Tibial nerve (tissue), 4 donors: ENCODE measurements around the gene ARHGEF28. TPM values are rescaled to one million over a fixed set of nuclear protein-coding genes. Genes with fewer than 3 reads are reported as not detected.

ENCODE experiments used
- DNase-seq, 2 donors: peaks; one replicate each; pipeline ENCODE4 v3.0.0-alpha.2; 2019; ENCODE audit warnings: low spot score in 2 of 2
- H3K27ac ChIP-seq, 4 donors: fragments of 200-600 bp; sonication (generic) in 3 of 4; one replicate each; pipeline ENCODE4 v1.5.1; 2017 to 2019; ENCODE audit warnings: mild to moderate bottlenecking in 1 of 4
- H3K27me3 ChIP-seq, 2 donors: fragments of 200-600 bp; sonication (generic) in 1 of 2; one replicate each; pipeline versions ENCODE4 v1.5.1 to v1.6.0; 2017 to 2019
- H3K36me3 ChIP-seq, 3 donors: fragments of 200-600 bp; sonication (generic); one replicate each; pipeline ENCODE4 v1.5.1; 2018 to 2019
- H3K4me1 ChIP-seq, 4 donors: fragments of 200-600 bp; sonication (generic) in 3 of 4; one replicate each; pipeline ENCODE4 v1.5.1; 2017 to 2019
- H3K4me3 ChIP-seq, 4 donors: fragments of 200-600 bp; sonication (generic) in 3 of 4; one replicate each; pipeline ENCODE4 v1.5.1; 2017 to 2019; ENCODE audit warnings: mild to moderate bottlenecking in 1 of 4, moderate library complexity in 1 of 4
- H3K9me3 ChIP-seq, 4 donors: fragments of 200-600 bp; sonication (generic) in 3 of 4; one replicate each; pipeline ENCODE4 v1.5.1; 2017 to 2019
- EP300 ChIP-seq, 2 donors: sonication (generic); formaldehyde crosslinking; IDR thresholded peaks; one replicate each; pipeline ENCODE4 v1.6.1; 2017; ENCODE audit warnings: antibody characterized with exemption in 2 of 2, mild to moderate bottlenecking in 1 of 2
- POLR2A ChIP-seq, 2 donors: fragments of 450-650 bp; IDR thresholded peaks; one replicate each; pipeline ENCODE4 v1.6.1; 2017; ENCODE audit warnings: antibody characterized with exemption in 2 of 2, mild to moderate bottlenecking in 2 of 2, moderate library complexity in 2 of 2
- WGBS, 2 donors: methylation state at CpG; one replicate each; pipeline ENCODE4 v1.1.5; 2018; 5-methylcytosine and 5-hydroxymethylcytosine counted together
- total RNA-seq, 4 donors: library from RNA; depleted of rRNA; stranded (reverse); fragments of >200 nt; gene quantifications; one replicate each; pipeline ENCODE4 v1.1.0, GENCODE V29; 2016
- TF ChIP-seq, protein P1 (sequence below), 5 experiments: fragments of 200-600 bp in 3 of 5; fragments of 450-650 bp in 2 of 5; sonication (generic) in 3 of 5; IDR thresholded peaks; one replicate each; pipeline ENCODE4 v1.5.1; 2016 to 2019; ENCODE audit warnings: antibody characterized with exemption in 5 of 5, mild to moderate bottlenecking in 3 of 5, moderate library complexity in 2 of 5

Gene ARHGEF28
- total RNA-seq, 4 donors from 2014 or later = 66.0 to 83.9 (median 72.5) TPM

DNA sequence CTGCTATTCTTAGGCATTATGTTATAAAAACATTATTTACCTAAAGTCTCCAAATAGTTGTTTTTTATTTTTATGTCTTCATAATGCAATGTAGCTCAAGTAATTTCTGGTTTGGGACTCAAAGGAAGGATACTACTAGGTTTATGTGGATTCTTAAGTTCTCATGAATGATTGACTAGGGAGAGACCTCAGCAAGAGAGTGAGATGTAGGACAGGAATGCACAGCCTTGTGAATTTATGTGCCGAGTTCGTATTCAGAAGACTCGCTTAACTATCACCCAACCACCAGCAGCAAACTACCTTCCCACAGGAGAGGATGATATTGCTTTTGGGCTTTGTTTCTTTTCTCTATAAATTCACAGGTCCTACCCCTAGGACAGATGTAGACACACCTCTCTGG is 282.9 kb downstream of the ARHGEF28 start:
- Histone ChIP-seq H3K27me3 (no peaks in the 10 kb centered on the region), H3K4me3 (no peak overlapping the region), H3K9me3 (no peaks in the 10 kb centered on the region), H3K4me1 (no peaks in the 10 kb centered on the region), H3K36me3 (peaks cover 0 to 59% (median 3%) of the 10 kb centered on the region in 3 donors), H3K27ac (no peak overlapping the region)
- TF ChIP-seq POLR2A (IDR thresholded peaks at IDR 0.05) = no peak
- TF ChIP-seq, protein P1, sequence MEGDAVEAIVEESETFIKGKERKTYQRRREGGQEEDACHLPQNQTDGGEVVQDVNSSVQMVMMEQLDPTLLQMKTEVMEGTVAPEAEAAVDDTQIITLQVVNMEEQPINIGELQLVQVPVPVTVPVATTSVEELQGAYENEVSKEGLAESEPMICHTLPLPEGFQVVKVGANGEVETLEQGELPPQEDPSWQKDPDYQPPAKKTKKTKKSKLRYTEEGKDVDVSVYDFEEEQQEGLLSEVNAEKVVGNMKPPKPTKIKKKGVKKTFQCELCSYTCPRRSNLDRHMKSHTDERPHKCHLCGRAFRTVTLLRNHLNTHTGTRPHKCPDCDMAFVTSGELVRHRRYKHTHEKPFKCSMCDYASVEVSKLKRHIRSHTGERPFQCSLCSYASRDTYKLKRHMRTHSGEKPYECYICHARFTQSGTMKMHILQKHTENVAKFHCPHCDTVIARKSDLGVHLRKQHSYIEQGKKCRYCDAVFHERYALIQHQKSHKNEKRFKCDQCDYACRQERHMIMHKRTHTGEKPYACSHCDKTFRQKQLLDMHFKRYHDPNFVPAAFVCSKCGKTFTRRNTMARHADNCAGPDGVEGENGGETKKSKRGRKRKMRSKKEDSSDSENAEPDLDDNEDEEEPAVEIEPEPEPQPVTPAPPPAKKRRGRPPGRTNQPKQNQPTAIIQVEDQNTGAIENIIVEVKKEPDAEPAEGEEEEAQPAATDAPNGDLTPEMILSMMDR (IDR thresholded peaks at IDR 0.05) = no peak
- TF ChIP-seq EP300 (IDR thresholded peaks at IDR 0.05) = no peak
- WGBS, 2 donors = 88 to 96% methylated on average over 3 of the region's 3 CpGs
- no peak for DNase-seq

DNA sequence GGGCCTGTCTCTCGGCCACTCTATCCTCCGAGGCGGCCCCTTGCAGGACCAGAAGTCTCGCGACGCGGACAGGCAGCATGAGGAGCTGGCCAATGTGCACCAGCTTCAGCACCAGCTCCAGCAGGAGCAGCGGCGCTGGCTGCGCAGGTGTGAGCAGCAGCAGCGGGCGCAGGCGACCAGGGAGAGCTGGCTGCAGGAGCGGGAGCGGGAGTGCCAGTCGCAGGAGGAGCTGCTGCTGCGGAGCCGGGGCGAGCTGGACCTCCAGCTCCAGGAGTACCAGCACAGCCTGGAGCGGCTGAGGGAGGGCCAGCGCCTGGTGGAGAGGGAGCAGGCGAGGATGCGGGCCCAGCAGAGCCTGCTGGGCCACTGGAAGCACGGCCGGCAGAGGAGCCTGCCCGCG is 283.5 kb downstream of the ARHGEF28 start:
- H3K9me3 ChIP-seq = no peaks in the 10 kb centered on the region
- H3K27ac ChIP-seq = no peak overlapping the region
- peaks cover 0 to 57% (median 3%) of the 10 kb centered on the region in 3 donors for H3K36me3 ChIP-seq
- TF ChIP-seq, protein P1 (IDR thresholded peaks at IDR 0.05) = no peak
- TF ChIP-seq POLR2A (IDR thresholded peaks at IDR 0.05) (no peak), EP300 (IDR thresholded peaks at IDR 0.05) (no peak)
- no peak for DNase-seq
- no peaks in the 10 kb centered on the region for H3K4me1 ChIP-seq
- 96 to 98% methylated on average over 24 to 27 of the region's 27 CpGs for WGBS, 2 donors
- no peak overlapping the region for H3K4me3 ChIP-seq
- H3K27me3 ChIP-seq = no peaks in the 10 kb centered on the region

DNA sequence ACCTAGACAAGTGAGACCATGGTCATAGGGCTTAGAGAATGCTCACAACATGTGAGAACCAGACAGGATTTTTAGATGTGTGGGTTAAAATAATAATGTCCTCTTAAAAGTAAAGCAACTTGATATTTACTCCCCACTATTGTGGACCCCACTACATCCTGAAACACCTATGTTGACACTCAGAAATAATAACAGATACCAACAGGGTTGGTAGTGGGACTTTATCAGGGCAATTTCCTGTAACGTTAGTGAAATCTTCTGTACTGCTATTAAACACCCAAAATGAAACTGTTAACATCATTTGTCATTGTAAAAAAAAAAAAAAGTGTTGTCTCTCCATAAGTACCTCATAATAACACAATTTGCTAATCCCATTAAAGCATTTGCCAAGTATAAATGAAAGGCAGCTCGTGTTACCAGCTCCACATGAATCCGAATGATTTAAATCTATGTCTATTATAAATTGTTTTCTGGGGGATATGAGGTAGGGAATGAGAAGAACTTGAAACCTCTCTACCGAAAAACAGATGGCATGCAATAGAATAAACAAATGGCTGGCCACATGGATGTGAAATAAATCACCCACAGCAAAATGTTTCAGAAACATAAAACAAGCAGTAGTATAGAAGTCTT is 285.9 kb downstream of the ARHGEF28 start:
- peaks cover 0 to 5% (median 0%) of the 10 kb centered on the region in 4 donors for H3K4me1 ChIP-seq
- H3K4me3 ChIP-seq = no peak overlapping the region
- TF ChIP-seq EP300 (IDR thresholded peaks at IDR 0.05) (no peak), POLR2A (IDR thresholded peaks at IDR 0.05) (no peak)
- TF ChIP-seq, protein P1 (IDR thresholded peaks at IDR 0.05) = no peak
- H3K9me3 ChIP-seq = no peaks in the 10 kb centered on the region
- H3K27ac ChIP-seq = no peak overlapping the region
- no peak for DNase-seq
- H3K27me3 ChIP-seq = no peaks in the 10 kb centered on the region
- 59 to 71% methylated on average over 4 of the region's 4 CpGs for WGBS, 2 donors
- H3K36me3 ChIP-seq = peaks cover 0 to 44% (median 3%) of the 10 kb centered on the region in 3 donors

DNA sequence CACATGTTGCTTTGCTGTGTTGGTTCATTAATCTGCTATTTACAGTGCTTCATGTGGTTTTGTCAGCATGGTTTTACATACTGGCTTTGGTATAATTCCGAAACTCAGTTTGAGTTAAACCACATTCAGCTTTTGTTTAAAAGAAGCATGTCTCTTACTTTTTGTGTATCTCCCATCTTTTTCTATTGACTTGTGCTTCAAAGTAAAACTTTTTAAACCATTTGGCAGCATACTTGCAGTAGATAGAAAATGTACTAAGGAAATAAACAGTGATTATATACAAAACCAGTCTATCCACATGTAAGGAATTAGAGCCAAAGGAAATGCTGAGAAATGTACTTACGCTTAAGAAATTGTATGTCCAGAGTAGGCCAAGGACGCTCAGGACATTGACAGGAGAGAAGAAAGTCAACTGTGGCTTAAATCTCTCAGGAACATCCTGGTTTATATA is 286.9 kb downstream of the ARHGEF28 start:
- no peaks in the 10 kb centered on the region for H3K9me3 ChIP-seq
- H3K4me3 ChIP-seq = no peak overlapping the region
- peaks cover 0 to 14% (median 2%) of the 10 kb centered on the region in 4 donors for H3K4me1 ChIP-seq
- H3K27ac ChIP-seq = no peak overlapping the region
- H3K27me3 ChIP-seq = no peaks in the 10 kb centered on the region
- 89 to 95% methylated on average over 3 of the region's 3 CpGs for WGBS, 2 donors
- TF ChIP-seq EP300 (IDR thresholded peaks at IDR 0.05) = no peak
- DNase-seq = no peak
- peaks cover 0 to 39% (median 3%) of the 10 kb centered on the region in 3 donors for H3K36me3 ChIP-seq

DNA sequence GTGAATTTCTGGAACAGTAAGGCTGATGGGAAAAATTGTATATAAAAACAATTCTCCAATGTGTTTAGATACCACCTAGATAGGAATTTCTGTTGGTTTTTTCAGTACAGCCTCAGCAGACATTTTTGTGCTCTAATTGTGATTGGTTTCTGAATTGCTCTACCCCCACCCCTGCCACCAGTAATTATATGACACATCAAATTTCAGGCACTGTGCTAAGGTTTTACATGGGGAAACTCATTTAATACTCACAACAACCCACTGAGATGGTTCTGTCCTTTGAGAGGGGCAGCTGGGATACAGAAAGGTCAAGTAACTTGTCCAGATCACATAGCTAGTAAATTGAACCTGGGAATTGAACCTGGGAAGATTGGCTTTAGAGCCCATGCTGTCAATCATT is 288.0 kb downstream of the ARHGEF28 start:
- no peaks in the 10 kb centered on the region for H3K9me3 ChIP-seq
- H3K4me3 ChIP-seq = no peak overlapping the region

More for the DNA sequence above, 288.0 kb downstream of the ARHGEF28 start:
- Histone ChIP-seq H3K27ac (no peak overlapping the region), H3K27me3 (no peaks in the 10 kb centered on the region), H3K36me3 (peaks cover 0 to 40% (median 3%) of the 10 kb centered on the region in 3 donors), H3K4me1 (peaks cover 0 to 24% (median 4%) of the 10 kb centered on the region in 4 donors)
- no peak for DNase-seq
- TF ChIP-seq, protein P1 (IDR thresholded peaks at IDR 0.05) = no peak
- TF ChIP-seq EP300 (IDR thresholded peaks at IDR 0.05) = no peak
- TF ChIP-seq POLR2A (IDR thresholded peaks at IDR 0.05) = no peak
